HG02759 (cell line): ENCODE results near the gene ZNF248.

Source experiments
- ATAC-seq: cut with Tn5 transposase; IDR thresholded peaks from one replicate; pipeline ENCODE4 v1.9.1; 2021; ENCODE audit warnings: mild to moderate bottlenecking, moderate library complexity; ENCODE audit not compliant: unreplicated experiment

Gene ZNF248

GRCh38 chr10:37826806-37827205, 30.6 kb downstream of the ZNF248 start:
- ATAC-seq: no peak

DNA sequence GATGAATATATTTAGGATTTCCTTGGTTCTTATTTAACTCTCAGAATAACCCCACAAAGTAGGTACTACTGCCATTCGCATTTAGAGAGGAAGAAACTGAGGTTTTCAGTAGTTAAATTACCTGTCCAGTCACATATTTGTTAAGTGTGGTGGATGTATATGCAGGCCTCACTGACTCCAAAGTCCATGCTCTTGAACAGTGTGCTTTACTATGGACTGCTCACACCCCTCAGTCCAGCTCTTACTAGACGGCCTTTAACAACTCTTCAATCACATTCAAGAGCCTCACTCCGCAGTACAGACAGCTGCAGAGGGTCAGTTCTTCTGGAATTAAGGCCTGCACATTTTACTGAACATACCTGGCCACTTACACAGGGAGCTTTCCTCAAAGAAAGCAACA, 36.2 kb downstream of the ZNF248 start:
- ATAC-seq: no peak

- no peak for ATAC-seq
Measured at GRCh38 chr10:37819797-37820196, 37.6 kb downstream of the ZNF248 start.

DNA sequence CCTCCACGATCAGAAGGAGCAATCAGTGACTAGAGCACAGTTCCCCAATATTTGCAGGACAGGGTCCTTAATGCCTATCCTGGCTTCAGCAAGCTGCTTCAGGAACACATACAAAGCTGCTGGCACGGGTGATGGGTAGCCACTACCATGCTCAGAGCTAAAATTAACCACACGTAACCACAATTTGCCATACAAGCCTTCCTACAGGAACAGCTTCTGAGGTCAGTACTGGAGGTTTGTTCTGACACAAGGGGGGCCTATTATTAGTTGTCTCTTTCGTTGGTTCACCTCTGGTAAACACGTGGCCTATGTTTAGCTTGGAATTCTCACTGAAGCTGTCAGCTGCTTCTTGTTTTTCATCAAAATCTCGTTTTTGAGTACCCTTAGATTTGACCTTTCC, 41.1 kb downstream of the ZNF248 start:
- ATAC-seq: no peak

DNA sequence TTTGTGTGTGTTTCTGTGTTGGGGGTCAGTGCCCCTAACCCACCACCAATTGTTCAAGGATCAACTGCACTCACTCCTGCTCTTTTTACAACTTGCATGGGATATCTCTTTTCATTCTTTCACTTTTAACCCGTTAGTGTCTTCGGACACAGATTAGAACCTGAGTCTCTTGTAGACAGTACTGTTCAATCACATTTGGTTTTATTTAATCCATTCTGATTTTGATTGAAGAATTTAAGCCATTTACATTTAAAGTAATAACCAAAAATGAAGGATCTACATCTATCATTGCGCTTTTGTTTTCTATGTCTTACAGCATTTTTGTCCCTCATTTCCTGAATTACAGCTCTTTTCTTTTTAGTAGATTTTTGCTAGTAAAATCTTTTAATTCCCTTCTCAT, 43.6 kb downstream of the ZNF248 start:
- no peak for ATAC-seq

GRCh38 chr10:37812290-37812689, 45.1 kb downstream of the ZNF248 start:
- no peak for ATAC-seq

DNA sequence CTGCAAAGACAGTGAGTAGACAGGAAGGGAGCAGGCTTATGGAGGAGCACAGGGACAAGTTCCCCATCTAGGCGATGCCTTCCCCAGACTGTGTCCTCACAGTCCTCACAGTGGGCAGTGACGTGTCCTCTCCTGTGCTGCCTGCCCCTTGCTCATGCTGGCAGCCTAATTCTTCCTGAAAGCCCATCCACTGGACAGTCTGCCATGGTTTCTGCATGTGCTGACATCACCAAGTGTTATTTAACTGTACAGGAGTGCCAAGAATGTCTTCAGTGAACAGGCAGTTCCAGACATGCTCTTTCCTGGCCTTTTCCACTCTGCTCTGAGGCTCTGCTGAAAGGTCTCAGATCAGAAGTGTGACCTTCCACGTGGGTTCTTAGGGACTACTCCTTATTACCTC, 54.1 kb downstream of the ZNF248 start:
- ATAC-seq: no peak

GRCh38 chr10:37801557-37801956, 55.9 kb downstream of the ZNF248 start:
- no peak for ATAC-seq

- ATAC-seq: no peak
Measured at GRCh38 chr10:37794305-37794976, 63.0 kb downstream of the ZNF248 start.

GRCh38 chr10:37789590-37789989, 67.8 kb downstream of the ZNF248 start:
- no peak for ATAC-seq

DNA sequence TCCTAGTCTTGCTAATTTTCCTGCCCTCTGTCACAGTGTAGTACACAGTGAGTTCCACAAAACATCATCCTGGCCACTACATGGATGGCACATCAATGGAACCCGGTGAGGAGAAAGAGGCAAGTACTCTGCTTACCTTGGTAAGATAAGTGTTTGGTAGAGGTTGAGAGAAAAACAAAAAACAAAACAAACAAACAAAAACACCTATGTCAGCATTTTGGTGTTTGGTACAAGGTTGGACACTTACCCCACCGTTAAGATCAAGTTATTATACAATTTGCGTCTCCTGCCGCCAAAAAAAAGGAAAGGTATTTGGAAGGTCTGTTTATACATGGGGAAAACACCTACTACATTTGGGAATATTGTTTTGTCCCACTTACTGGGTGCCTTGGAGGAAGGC, 72.7 kb downstream of the ZNF248 start:
- no peak for ATAC-seq

- no peak for ATAC-seq
Measured at GRCh38 chr10:37780536-37780935, 76.9 kb downstream of the ZNF248 start.

DNA sequence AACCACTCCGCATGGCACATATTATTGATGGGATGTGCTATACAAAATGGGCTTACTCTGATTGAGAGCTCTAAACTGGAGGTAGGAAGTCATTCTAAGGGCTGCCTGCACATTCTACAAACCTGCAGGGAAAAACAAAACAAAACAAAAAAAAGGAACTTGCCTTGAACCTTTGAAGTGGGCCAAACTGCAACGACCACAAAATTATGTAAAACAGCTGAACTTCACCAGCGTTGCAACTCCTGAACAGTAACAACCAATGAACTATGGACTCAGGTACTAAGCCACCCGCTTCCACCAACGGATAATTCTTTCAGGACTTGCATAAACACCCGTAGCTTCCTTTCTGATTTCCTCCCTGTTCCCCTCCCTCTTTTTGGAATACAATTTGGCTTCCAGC, 80.4 kb downstream of the ZNF248 start:
- no peak for ATAC-seq

GRCh38 chr10:37775612-37776011, 81.8 kb downstream of the ZNF248 start:
- ATAC-seq: no peak

DNA sequence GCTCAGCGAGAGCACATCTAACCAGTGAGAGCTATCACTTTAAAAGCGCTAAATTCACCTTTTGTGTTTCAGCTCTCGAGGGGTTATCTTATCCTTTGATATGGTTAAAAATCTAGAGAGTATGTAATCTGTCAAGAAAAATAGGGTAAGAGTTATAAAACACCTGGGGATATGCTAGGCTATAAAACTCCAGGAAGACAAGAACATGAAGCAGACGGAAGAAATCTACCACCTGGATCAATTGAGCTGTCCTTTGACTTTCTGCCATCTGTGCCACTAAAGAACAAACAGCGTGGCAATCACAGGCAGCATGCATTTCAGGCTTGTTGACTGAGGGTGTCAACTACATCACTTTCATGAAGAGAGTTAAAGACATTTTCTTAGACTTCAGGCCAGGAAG, 83.1 kb downstream of the ZNF248 start:
- no peak for ATAC-seq

- ATAC-seq: no peak
Measured at GRCh38 chr10:37765216-37765615, 92.2 kb downstream of the ZNF248 start.

DNA sequence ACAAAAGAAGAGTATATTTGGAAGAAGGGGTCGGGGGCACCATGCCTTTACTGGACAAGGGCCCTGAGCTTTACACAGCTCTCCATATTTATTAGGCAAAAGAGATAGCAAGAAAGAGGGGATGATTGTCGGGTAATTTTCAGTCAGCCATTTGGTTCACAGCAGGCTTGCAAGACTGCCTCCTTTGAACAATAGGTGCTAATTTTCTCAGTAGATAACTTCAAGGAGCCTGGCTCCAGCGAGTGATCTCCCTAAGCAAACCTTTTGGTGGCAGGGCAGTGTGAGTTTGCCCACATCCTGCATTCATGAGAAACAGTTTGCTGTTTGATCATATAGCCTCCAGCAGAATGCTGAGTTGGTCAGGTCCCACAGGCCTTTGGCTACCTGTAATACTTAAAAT, 94.3 kb downstream of the ZNF248 start:
- ATAC-seq: no peak

DNA sequence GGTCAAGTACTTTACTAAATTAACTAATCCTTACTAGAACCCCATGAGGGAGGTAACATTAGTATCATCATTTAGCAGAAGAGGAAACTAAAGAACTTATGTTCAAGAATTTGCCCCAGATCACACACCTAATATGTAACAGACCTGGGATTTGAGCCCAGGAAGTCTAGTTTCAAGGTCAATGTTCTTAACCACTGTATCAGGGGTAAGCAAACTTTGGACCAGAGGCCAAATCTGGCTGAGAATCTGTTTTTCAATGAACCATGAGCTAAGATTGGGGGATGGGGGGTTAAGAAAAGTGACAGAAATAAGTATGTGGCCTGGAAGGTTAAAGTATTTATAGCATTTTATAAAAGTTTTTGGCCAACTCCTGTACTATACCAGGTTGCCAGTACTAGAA, 95.1 kb downstream of the ZNF248 start:
- ATAC-seq: no peak

DNA sequence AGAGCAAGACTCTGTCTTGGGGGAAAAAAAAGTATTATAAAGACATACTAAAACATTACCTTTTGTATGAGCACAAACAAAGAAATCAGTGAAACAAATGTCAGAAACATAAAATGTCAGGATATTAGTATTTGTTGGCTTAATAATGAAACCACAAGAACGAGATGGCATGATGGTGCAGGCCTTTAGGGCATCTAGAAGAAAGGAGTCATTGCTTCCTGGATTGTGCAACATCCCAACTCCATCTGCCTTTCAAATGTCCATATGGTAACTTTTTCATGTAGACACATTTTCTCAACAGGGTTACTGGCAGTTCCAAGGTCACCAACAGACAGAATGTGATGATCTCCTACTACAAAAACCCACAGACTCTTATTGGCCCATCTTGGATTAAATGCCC, 96.6 kb downstream of the ZNF248 start:
- ATAC-seq: no peak

DNA sequence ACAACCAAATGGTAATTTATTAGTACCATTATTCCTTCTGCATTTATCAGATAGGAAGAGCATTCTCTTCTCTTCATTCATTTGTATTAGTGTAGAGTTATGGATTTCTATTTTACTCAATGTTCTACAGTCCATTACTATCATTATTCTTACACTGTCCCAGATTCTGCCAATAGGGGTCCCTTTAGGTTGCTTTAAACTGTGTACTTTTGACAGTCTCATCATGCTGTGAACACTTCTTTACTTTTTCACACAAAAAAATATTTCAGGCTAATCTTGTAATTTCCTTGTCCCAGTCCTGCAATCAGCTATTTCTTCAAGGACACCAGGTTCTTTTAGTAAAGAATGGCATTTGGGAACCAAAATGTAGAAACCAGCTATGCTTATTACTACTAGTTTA, 99.3 kb downstream of the ZNF248 start:
- no peak for ATAC-seq

DNA sequence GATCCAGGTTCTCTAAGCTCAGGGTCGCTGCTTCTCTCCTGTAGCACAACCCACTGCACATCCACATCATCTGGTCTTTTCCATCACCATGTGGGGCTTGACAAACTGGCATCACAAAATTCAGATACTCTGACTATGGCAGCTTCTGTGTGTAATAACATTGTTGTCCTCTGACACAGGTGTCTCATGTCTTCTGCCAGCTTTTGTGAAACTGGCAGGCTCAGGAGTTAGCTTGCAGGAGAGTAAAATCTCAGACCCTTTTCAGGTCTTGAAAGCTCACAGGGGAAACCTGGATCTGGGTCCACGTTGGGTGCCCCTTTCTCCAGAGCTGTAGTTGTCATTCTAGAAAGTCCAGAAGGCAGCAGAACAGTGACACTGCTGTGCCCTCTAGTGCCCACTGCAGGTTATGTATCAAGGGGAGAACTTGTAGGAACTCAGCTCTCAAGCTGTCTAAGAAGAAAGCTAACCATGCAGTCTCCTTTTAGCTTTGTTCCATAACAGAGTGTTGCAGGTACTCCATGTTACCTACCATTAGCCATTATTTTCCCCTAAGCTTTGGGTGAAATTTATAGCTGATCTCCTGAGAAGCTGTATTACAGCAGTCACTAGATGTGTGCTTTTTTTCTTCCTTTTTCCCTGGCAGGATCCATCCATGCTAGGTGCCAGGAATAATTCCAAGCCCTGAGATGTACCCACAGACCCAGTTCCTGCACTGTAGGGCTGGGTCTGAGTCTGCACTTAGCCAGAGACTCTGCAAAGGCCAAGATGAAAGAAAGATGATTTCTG, 102.7 kb downstream of the ZNF248 start:
- peak; percentile 83 for ATAC-seq

GRCh38 chr10:37752334-37752875, 105.0 kb downstream of the ZNF248 start:
- no peak for ATAC-seq
